ENCODE measurements around the gene RAB11FIP5.

DNA sequence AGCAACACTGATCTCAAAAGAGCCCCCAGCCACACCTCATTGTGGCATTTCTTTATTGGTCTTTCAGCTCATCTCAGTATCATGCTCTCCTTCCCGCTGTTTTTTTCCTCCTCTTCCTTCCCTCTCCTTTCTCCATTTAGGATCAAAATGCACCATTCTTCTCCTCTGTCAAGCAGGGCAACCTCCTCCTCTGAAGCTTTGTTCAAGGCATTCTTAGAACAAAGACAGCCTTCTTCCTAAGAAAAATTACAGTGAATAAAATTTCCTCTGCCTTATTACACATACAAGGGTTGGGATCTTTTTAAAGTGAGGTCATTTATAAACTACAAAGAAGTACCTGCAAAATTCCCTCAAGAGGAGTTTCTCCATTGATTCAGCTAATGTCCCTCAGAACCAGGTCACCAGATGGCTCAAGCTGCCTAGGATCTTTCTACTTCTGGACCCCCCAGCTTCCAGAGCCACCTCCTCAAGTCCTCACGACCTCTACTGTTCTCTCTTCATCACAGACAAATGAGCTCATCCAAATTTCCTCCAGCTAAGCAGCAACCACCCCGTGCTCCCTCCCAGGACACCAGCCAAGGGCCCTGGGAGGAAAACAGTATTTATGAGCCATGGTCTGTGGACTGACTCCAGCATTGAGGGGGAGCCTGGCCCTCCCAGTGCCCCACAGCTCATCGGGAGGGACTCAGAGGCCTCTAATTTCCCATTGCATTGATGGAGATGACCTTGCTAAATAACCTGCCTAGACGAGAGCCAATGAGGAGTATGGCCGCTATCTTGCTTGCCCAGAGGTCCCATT is 59.2 kb downstream of the RAB11FIP5 start:
- TF ChIP-seq, protein P1, sequence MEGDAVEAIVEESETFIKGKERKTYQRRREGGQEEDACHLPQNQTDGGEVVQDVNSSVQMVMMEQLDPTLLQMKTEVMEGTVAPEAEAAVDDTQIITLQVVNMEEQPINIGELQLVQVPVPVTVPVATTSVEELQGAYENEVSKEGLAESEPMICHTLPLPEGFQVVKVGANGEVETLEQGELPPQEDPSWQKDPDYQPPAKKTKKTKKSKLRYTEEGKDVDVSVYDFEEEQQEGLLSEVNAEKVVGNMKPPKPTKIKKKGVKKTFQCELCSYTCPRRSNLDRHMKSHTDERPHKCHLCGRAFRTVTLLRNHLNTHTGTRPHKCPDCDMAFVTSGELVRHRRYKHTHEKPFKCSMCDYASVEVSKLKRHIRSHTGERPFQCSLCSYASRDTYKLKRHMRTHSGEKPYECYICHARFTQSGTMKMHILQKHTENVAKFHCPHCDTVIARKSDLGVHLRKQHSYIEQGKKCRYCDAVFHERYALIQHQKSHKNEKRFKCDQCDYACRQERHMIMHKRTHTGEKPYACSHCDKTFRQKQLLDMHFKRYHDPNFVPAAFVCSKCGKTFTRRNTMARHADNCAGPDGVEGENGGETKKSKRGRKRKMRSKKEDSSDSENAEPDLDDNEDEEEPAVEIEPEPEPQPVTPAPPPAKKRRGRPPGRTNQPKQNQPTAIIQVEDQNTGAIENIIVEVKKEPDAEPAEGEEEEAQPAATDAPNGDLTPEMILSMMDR (IDR thresholded peaks at IDR 0.05; ENCODE audit: extremely low read depth in 1 of 2, insufficient read depth in 1 of 2, low read depth in 1 of 2, low read length in 2 of 2), result no peak
- TF ChIP-seq POLR2A (IDR thresholded peaks at IDR 0.05; ENCODE audit: low read depth, low read length) (no peak), GATA2 (IDR thresholded peaks at IDR 0.05; ENCODE audit: insufficient read depth, insufficient read length, low read depth, low read length) (no peak), EZH2 (IDR thresholded peaks at IDR 0.05; ENCODE audit: borderline replicate concordance, low read depth, low read length, severe bottlenecking) (no peak), JUN (IDR thresholded peaks at IDR 0.05; ENCODE audit: borderline replicate concordance, insufficient read depth, insufficient read length, low read depth) (no peak), POLR2AphosphoS5 (IDR thresholded peaks at IDR 0.05; ENCODE audit: insufficient read depth, low read depth, low read length) (no peak), MYC (IDR thresholded peaks at IDR 0.05; ENCODE audit: low read depth, low read length) (no peak)
- TF ChIP-seq, protein P2, sequence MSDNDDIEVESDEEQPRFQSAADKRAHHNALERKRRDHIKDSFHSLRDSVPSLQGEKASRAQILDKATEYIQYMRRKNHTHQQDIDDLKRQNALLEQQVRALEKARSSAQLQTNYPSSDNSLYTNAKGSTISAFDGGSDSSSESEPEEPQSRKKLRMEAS (IDR thresholded peaks at IDR 0.05; ENCODE audit: insufficient read depth, insufficient read length), result no peak
